HFFc6 (cell line): ENCODE data around the gene CLDN34. TPM values are rescaled to one million over a fixed set of nuclear protein-coding genes. Genes with fewer than 3 reads are reported as not detected.

ENCODE experiments used
- total RNA-seq, 6 experiments: library from RNA; stranded (reverse); fragmentation: NEBNext Ultra II Directional; extraction: Animal tissue kit (Norgen Biotek cat#: 25700); gene quantifications; 2 replicates in 1 of 6; 3 replicates in 5 of 6; pipeline ENCODE4 v1.2.3, GENCODE V29; 2021

CLDN34 gene
- total RNA-seq, 6 experiments from 2014 or later = not detected

Other genes starting within 250 kb of the CLDN34 start
- not detected for gene GPR143, start 201.5 kb upstream of the CLDN34 start, total RNA-seq
- 1 to 10 TPM; 1.6 to 3.5 (median 2.9) TPM for gene SHROOM2, start 180.9 kb upstream of the CLDN34 start, total RNA-seq
- gene CLCN4, start 189.6 kb downstream of the CLDN34 start, total RNA-seq = under 1 TPM in 2 of 6 experiments, not detected in 4; 0.14 to 0.17 TPM